ENCODE measurements around the gene TMEM204.

The TMEM204 gene

DNA sequence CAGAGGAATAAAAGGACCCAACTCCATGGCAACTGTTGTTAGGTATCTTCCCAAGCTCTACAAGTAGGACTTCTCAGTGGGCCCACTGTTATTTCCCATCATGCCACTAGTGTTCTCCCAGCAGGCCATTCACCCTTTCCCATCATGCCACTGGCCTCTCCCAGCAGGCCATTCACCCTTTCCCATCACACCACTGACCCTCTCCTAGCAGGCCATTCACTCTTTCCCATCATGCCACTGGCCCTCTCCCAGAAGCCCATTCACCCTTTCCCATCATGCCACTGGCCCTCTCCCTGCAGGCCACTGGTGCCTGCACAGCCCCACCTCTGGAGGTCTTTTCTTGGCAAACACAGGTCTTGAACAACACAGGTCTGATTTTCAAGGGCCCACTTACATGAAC lies 42.1 kb downstream of the TMEM204 start:
- Histone ChIP-seq H3K4me1 (ENCODE audit: control insufficient read depth, insufficient read depth, low read length) (no peaks in the 10 kb centered on the region), H3K36me3 (ENCODE audit: control insufficient read depth in 2 of 2, insufficient read depth in 1 of 2, low read length in 2 of 2) (peaks cover 0 to 53% of the 10 kb centered on the region in 2 experiments; a peak in 2 of 3 replicates), H3K9me3 (ENCODE audit: control insufficient read depth, insufficient read depth, low read depth, low read length) (no peaks in the 10 kb centered on the region), H3K4me3 (ENCODE audit: low read depth, low read length) (no peak overlapping the region), H3K27ac (ENCODE audit: extremely low read depth, low read depth, low read length) (no peak overlapping the region)
- TF ChIP-seq, protein P1, sequence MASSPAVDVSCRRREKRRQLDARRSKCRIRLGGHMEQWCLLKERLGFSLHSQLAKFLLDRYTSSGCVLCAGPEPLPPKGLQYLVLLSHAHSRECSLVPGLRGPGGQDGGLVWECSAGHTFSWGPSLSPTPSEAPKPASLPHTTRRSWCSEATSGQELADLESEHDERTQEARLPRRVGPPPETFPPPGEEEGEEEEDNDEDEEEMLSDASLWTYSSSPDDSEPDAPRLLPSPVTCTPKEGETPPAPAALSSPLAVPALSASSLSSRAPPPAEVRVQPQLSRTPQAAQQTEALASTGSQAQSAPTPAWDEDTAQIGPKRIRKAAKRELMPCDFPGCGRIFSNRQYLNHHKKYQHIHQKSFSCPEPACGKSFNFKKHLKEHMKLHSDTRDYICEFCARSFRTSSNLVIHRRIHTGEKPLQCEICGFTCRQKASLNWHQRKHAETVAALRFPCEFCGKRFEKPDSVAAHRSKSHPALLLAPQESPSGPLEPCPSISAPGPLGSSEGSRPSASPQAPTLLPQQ (tag by site-specific recombination; IDR thresholded peaks at IDR 0.05), result 0 out of 2 replicates have a peak, but pooled peaks have one; percentile 37
- TF ChIP-seq, protein P2, sequence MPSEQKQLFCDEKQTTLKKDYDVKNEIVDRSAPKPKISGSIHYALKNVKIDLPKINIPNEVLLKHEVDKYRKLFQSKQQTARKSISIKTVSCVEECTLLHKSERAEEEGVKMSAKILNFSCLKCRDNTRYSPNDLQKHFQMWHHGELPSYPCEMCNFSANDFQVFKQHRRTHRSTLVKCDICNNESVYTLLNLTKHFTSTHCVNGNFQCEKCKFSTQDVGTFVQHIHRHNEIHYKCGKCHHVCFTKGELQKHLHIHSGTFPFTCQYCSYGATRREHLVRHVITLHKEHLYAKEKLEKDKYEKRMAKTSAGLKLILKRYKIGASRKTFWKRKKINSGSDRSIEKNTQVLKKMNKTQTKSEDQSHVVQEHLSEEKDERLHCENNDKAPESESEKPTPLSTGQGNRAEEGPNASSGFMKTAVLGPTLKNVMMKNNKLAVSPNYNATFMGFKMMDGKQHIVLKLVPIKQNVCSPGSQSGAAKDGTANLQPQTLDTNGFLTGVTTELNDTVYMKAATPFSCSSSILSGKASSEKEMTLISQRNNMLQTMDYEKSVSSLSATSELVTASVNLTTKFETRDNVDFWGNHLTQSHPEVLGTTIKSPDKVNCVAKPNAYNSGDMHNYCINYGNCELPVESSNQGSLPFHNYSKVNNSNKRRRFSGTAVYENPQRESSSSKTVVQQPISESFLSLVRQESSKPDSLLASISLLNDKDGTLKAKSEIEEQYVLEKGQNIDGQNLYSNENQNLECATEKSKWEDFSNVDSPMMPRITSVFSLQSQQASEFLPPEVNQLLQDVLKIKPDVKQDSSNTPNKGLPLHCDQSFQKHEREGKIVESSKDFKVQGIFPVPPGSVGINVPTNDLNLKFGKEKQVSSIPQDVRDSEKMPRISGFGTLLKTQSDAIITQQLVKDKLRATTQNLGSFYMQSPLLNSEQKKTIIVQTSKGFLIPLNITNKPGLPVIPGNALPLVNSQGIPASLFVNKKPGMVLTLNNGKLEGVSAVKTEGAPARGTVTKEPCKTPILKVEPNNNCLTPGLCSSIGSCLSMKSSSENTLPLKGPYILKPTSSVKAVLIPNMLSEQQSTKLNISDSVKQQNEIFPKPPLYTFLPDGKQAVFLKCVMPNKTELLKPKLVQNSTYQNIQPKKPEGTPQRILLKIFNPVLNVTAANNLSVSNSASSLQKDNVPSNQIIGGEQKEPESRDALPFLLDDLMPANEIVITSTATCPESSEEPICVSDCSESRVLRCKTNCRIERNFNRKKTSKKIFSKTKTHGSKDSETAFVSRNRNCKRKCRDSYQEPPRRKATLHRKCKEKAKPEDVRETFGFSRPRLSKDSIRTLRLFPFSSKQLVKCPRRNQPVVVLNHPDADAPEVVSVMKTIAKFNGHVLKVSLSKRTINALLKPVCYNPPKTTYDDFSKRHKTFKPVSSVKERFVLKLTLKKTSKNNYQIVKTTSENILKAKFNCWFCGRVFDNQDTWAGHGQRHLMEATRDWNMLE (tag by site-specific recombination; conservative IDR thresholded peaks at IDR 0.05; ENCODE audit: low read depth), result 0 out of 2 replicates have a peak, but pooled peaks have one; percentile 25
- TF ChIP-seq GLIS1 (tag by site-specific recombination; IDR thresholded peaks at IDR 0.05), result no peak
- TF ChIP-seq ZFHX2 (tag by site-specific recombination; conservative IDR thresholded peaks at IDR 0.05), result no peak
- TF ChIP-seq ZNF621 (tag by site-specific recombination; IDR thresholded peaks at IDR 0.05), result no peak
- TF ChIP-seq GFI1B (tag by site-specific recombination; IDR thresholded peaks at IDR 0.05), result no peak
- TF ChIP-seq ZNF76 (tag by site-specific recombination; IDR thresholded peaks at IDR 0.05; ENCODE audit: borderline replicate concordance, low read depth), result peak; percentile 99
- ChIA-PET CTCF (no interaction called here), POLR2A (no interaction called here)

DNA sequence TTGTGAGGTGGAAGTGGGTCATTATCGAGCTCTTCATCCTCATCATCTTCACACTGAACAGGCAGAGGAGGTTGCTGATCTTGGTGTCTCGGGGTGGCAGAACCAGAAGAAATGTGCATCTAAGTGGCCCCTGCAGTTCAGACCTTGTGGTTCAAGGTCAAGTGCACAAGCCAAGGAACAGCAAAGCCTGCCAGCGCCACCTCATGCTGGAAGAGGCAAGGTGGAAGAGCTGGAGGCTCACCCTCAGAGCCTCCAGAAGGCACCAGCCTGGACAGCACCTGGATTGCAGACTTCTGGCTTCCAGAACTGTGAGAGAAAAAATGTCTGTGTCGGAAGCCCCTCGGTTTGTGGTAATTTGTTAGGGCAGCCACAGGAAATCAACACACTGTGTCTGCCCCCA lies 45.7 kb downstream of the TMEM204 start:
- peaks cover 3 to 61% of the 10 kb centered on the region in 2 experiments; a peak in 2 of 3 replicates for H3K36me3 ChIP-seq (ENCODE audit: control insufficient read depth in 2 of 2, insufficient read depth in 1 of 2, low read length in 2 of 2)
- TF ChIP-seq SETDB1 (IDR thresholded peaks at IDR 0.05; ENCODE audit: insufficient read length, low read length), result no peak
- TF ChIP-seq, protein P3, sequence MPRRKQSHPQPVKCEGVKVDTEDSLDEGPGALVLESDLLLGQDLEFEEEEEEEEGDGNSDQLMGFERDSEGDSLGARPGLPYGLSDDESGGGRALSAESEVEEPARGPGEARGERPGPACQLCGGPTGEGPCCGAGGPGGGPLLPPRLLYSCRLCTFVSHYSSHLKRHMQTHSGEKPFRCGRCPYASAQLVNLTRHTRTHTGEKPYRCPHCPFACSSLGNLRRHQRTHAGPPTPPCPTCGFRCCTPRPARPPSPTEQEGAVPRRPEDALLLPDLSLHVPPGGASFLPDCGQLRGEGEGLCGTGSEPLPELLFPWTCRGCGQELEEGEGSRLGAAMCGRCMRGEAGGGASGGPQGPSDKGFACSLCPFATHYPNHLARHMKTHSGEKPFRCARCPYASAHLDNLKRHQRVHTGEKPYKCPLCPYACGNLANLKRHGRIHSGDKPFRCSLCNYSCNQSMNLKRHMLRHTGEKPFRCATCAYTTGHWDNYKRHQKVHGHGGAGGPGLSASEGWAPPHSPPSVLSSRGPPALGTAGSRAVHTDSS (tag by site-specific recombination; IDR thresholded peaks at IDR 0.05), result 0 out of 2 replicates have a peak, but pooled peaks have one; percentile 30
- H3K27ac ChIP-seq (ENCODE audit: extremely low read depth, low read depth, low read length), result no peak overlapping the region
- ChIA-PET POLR2A (no interaction called here), CTCF (no interaction called here)
- H3K4me1 ChIP-seq (ENCODE audit: control insufficient read depth, insufficient read depth, low read length), result no peaks in the 10 kb centered on the region
- no peaks in the 10 kb centered on the region for H3K9me3 ChIP-seq (ENCODE audit: control insufficient read depth, insufficient read depth, low read depth, low read length)
- no peak overlapping the region for H3K4me3 ChIP-seq (ENCODE audit: low read depth, low read length)

DNA sequence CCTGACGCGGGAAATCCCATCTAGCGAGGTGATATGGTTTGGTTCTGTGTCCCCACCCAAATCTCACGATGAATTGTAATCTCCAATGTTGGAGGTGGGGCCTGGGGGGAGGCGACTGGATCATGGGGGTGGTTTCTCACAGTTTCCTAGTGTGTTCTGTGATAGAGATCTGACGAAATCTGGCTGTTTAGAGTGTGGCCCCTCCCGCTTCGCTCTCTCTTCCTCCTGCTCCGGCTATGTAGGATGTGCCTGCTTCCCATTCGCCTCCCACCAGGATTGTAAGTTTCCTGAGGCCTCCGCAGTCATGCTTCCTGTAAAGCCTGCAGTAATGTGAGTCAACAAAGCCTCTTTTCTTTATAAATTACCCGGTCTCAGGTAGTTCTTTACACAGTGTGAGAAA lies 46.8 kb downstream of the TMEM204 start:
- POLR2A ChIA-PET, result no interaction called here
- H3K9me3 ChIP-seq (ENCODE audit: control insufficient read depth, insufficient read depth, low read depth, low read length), result no peaks in the 10 kb centered on the region
- CTCF ChIA-PET, result no interaction called here
- H3K36me3 ChIP-seq (ENCODE audit: control insufficient read depth in 2 of 2, insufficient read depth in 1 of 2, low read length in 2 of 2), result peaks cover 3 to 71% of the 10 kb centered on the region in 2 experiments; a peak in 2 of 3 replicates
- H3K4me1 ChIP-seq (ENCODE audit: control insufficient read depth, insufficient read depth, low read length), result no peaks in the 10 kb centered on the region
- H3K27ac ChIP-seq (ENCODE audit: extremely low read depth, low read depth, low read length), result no peak overlapping the region
- no peak overlapping the region for H3K4me3 ChIP-seq (ENCODE audit: low read depth, low read length)
- TF ChIP-seq, protein P4, sequence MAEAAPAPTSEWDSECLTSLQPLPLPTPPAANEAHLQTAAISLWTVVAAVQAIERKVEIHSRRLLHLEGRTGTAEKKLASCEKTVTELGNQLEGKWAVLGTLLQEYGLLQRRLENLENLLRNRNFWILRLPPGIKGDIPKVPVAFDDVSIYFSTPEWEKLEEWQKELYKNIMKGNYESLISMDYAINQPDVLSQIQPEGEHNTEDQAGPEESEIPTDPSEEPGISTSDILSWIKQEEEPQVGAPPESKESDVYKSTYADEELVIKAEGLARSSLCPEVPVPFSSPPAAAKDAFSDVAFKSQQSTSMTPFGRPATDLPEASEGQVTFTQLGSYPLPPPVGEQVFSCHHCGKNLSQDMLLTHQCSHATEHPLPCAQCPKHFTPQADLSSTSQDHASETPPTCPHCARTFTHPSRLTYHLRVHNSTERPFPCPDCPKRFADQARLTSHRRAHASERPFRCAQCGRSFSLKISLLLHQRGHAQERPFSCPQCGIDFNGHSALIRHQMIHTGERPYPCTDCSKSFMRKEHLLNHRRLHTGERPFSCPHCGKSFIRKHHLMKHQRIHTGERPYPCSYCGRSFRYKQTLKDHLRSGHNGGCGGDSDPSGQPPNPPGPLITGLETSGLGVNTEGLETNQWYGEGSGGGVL (tag by site-specific recombination; IDR thresholded peaks at IDR 0.05), result no peak
- TF ChIP-seq, protein P5, sequence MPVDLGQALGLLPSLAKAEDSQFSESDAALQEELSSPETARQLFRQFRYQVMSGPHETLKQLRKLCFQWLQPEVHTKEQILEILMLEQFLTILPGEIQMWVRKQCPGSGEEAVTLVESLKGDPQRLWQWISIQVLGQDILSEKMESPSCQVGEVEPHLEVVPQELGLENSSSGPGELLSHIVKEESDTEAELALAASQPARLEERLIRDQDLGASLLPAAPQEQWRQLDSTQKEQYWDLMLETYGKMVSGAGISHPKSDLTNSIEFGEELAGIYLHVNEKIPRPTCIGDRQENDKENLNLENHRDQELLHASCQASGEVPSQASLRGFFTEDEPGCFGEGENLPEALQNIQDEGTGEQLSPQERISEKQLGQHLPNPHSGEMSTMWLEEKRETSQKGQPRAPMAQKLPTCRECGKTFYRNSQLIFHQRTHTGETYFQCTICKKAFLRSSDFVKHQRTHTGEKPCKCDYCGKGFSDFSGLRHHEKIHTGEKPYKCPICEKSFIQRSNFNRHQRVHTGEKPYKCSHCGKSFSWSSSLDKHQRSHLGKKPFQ (tag by site-specific recombination; IDR thresholded peaks at IDR 0.05), result no peak
- TF ChIP-seq ZNF514 (tag by site-specific recombination; IDR thresholded peaks at IDR 0.05), result no peak
- TF ChIP-seq ZNF830 (tag by site-specific recombination; IDR thresholded peaks at IDR 0.05; ENCODE audit: low read depth), result no peak
- TF ChIP-seq HOXA7 (CRISPR knock-in tag; IDR thresholded peaks at IDR 0.05; ENCODE audit: borderline replicate concordance), result no peak
- no peak for TF ChIP-seq ZNF670 (tag by site-specific recombination; IDR thresholded peaks at IDR 0.05; ENCODE audit: low read depth)
- TF ChIP-seq, protein P6, sequence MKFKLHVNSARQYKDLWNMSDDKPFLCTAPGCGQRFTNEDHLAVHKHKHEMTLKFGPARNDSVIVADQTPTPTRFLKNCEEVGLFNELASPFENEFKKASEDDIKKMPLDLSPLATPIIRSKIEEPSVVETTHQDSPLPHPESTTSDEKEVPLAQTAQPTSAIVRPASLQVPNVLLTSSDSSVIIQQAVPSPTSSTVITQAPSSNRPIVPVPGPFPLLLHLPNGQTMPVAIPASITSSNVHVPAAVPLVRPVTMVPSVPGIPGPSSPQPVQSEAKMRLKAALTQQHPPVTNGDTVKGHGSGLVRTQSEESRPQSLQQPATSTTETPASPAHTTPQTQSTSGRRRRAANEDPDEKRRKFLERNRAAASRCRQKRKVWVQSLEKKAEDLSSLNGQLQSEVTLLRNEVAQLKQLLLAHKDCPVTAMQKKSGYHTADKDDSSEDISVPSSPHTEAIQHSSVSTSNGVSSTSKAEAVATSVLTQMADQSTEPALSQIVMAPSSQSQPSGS (tag by site-specific recombination; IDR thresholded peaks at IDR 0.05; ENCODE audit: low read depth), result no peak
